HEK293T (cell line): ENCODE measurements around the gene PHIP.
"Not testable (repeated sequence)": the region's sequence is repeated elsewhere in the genome, so short reads cannot be mapped to it uniquely, and the experiment has no call there.

ENCODE experiments used
- CTCF ChIA-PET: fragments of 350-600 bp; formaldehyde crosslinking; extraction: SDS; loops from one replicate; lab custom pipeline; 2021; ENCODE audit warnings: antibody characterized with exemption, inconsistent platforms; lab: Yijun Ruan, JAX
- POLR2A ChIA-PET: fragments of 350-600 bp; formaldehyde crosslinking; extraction: SDS; loops from one replicate; lab custom pipeline; 2020; ENCODE audit warnings: antibody characterized with exemption, inconsistent platforms; lab: Yijun Ruan, JAX
- DNase-seq: peaks from one replicate; pipeline ENCODE4 v3.0.0; 2012; ENCODE audit warnings: mixed read lengths; ENCODE audit errors: extremely low spot score
- ARNT ChIP-seq: fragments of 450-650 bp; IDR thresholded peaks from 2 replicates; pipeline ENCODE4 v1.6.1; 2017; ENCODE audit warnings: mild to moderate bottlenecking
- BHLHE40 ChIP-seq: fragments of 450-650 bp; IDR thresholded peaks from 2 replicates; pipeline ENCODE4 v1.6.1; 2016; ENCODE audit warnings: mild to moderate bottlenecking, moderate library complexity, borderline replicate concordance
- CTBP1 ChIP-seq: fragments of 450-650 bp; IDR thresholded peaks from 2 replicates; pipeline ENCODE4 v1.6.1; 2016; ENCODE audit warnings: borderline replicate concordance
- ELF4 ChIP-seq: fragments of 450-650 bp; IDR thresholded peaks from 2 replicates; pipeline ENCODE4 v1.6.1; 2017; ENCODE audit warnings: antibody characterized with exemption
- FOXA1 ChIP-seq: fragments of 450-650 bp; IDR thresholded peaks from 2 replicates; pipeline ENCODE4 v1.6.1; 2016; ENCODE audit warnings: mild to moderate bottlenecking
- FOXK2 ChIP-seq: fragments of 450-650 bp; IDR thresholded peaks from 2 replicates; pipeline ENCODE4 v1.6.1; 2016; ENCODE audit warnings: mild to moderate bottlenecking
- FOXM1 ChIP-seq: fragments of 450-650 bp; IDR thresholded peaks from 2 replicates; pipeline ENCODE4 v1.6.1; 2017; ENCODE audit warnings: mild to moderate bottlenecking, borderline replicate concordance
- HDGF ChIP-seq: fragments of 450-650 bp; IDR thresholded peaks from 2 replicates; pipeline ENCODE4 v1.6.1; 2017; ENCODE audit warnings: antibody characterized with exemption, borderline replicate concordance
- L3MBTL2 ChIP-seq: fragments of 450-650 bp; conservative IDR thresholded peaks from 2 replicates; pipeline ENCODE4 v1.6.1; 2016; ENCODE audit warnings: mild to moderate bottlenecking
- LEF1 ChIP-seq: fragments of 450-650 bp; IDR thresholded peaks from 2 replicates; pipeline ENCODE4 v1.6.1; 2017; ENCODE audit warnings: mild to moderate bottlenecking, borderline replicate concordance
- NFRKB ChIP-seq: fragments of 450-650 bp; IDR thresholded peaks from 2 replicates; pipeline ENCODE4 v1.6.1; 2016; ENCODE audit warnings: mild to moderate bottlenecking, moderate library complexity
- SP1 ChIP-seq: fragments of 450-650 bp; IDR thresholded peaks from 2 replicates; pipeline ENCODE4 v1.6.1; 2017
- SUZ12 ChIP-seq: fragments of 450-650 bp; IDR thresholded peaks from 2 replicates; pipeline ENCODE4 v1.6.1; 2016; ENCODE audit warnings: mild to moderate bottlenecking
- TARDBP ChIP-seq: fragments of 450-650 bp; IDR thresholded peaks from 2 replicates; pipeline ENCODE4 v1.6.1; 2016
- ZNF384 ChIP-seq: fragments of 450-650 bp; IDR thresholded peaks from 2 replicates; pipeline ENCODE4 v1.6.1; 2016
- TF ChIP-seq, protein P1 (sequence below): fragments of 450-650 bp; IDR thresholded peaks from 2 replicates; pipeline ENCODE4 v1.6.1; 2016

The PHIP gene

DNA sequence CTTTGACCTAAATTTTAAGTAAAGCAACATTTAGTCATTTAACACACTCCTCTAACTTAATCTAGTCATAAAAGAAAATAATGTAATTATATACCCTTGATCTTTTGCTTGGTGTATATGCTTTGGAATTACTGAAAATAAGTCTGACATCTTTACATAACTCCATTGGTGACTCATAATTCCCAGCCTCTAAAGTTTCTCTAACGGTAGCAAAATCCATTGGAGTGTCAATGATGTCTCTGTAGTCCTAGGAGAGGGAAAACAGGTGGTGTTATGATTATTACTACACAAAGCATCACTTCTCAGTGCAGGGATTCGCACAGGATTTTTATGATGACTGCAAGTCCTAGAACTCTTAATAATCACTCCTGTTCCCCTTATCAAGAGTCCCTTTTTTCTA lies 130.5 kb downstream of the PHIP start:
- CTCF ChIA-PET, result no interaction called here
- POLR2A ChIA-PET, result no interaction called here
- DNase-seq, result no peak
- no peak for TF ChIP-seq LEF1
- no peak for TF ChIP-seq FOXK2
- TF ChIP-seq FOXM1, result no peak
- no peak for TF ChIP-seq TARDBP
- TF ChIP-seq SP1, result no peak
- TF ChIP-seq L3MBTL2, result no peak
- TF ChIP-seq HDGF, result no peak
- TF ChIP-seq ZNF384, result no peak
- no peak for TF ChIP-seq ARNT
- TF ChIP-seq NFRKB, result no peak
- TF ChIP-seq SUZ12, result no peak
- no peak for TF ChIP-seq ELF4
- no peak for TF ChIP-seq FOXA1
- TF ChIP-seq BHLHE40, result no peak
- TF ChIP-seq, protein P1, sequence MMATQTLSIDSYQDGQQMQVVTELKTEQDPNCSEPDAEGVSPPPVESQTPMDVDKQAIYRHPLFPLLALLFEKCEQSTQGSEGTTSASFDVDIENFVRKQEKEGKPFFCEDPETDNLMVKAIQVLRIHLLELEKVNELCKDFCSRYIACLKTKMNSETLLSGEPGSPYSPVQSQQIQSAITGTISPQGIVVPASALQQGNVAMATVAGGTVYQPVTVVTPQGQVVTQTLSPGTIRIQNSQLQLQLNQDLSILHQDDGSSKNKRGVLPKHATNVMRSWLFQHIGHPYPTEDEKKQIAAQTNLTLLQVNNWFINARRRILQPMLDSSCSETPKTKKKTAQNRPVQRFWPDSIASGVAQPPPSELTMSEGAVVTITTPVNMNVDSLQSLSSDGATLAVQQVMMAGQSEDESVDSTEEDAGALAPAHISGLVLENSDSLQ, result no peak
- no peak for TF ChIP-seq CTBP1

DNA sequence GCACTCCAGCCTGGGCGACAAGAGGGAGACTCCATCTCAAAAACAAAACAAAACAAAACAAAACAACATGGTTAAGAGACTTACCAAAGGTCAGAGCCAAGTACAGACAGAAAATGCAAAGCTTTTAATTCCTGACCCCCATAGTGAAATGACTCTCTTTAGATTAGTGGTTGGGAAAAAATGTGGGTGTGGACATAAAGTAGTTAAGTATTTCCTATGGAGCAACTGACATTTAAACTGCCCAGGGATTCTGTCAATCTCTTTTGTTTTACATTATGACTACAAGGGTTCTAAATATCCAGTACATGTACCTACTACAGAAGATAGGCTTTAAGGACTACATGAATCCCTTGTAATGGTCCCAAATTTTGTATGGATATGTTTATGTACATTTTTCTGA lies 135.6 kb downstream of the PHIP start:
- POLR2A ChIA-PET, result no interaction called here
- TF ChIP-seq TARDBP, result no peak
- TF ChIP-seq, protein P1, result no peak
- CTCF ChIA-PET, result no interaction called here
- DNase-seq, result no peak

DNA sequence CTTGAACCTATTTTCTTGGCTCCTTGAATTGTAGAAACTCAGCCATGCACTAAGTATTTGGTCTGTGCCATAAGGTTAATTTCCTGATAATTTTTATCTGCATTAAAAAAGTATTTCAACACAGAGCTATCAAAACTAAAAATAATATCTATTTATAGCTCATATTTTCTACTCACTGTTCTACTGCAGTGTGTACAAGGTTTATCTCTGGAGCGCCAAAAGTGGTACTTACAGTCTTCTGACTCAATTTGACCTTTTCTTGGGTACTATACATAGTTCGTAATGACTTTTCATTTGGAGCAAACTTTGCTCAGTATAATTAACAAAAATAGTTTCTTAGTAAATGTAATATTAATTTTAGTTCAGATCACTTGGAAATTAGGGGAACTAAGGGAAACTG lies 141.5 kb downstream of the PHIP start:
- DNase-seq, result no peak
- no peak for TF ChIP-seq BHLHE40
- no peak for TF ChIP-seq FOXM1
- TF ChIP-seq FOXK2, result no peak
- ChIA-PET POLR2A (no interaction called here), CTCF (no interaction called here)

DNA sequence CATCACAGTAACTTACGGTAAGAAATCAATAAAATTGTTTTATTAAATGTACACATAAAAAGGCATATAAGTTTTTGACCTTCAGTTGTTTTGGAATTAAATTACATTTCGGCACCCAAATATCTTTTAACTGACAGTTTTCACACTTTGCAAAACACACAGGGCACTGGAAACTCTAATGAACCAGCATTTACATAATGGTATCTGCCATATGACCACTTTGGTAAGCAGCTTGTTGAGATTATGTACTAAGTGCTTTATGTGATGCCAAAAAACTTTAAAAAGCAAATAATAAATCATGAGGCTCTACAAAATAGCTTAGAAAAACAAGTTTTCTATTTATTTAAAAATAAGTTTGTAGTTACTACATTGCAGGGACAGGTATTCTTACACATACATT lies 142.5 kb downstream of the PHIP start:
- ChIA-PET POLR2A (no interaction called here), CTCF (no interaction called here)
- TF ChIP-seq TARDBP (no peak), FOXK2 (no peak), FOXA1 (no peak), NFRKB (no peak), SP1 (no peak), BHLHE40 (no peak), ZNF384 (no peak), SUZ12 (no peak), ELF4 (no peak), CTBP1 (no peak), LEF1 (no peak), FOXM1 (no peak)
- TF ChIP-seq, protein P1, result no peak
- no peak for DNase-seq

DNA sequence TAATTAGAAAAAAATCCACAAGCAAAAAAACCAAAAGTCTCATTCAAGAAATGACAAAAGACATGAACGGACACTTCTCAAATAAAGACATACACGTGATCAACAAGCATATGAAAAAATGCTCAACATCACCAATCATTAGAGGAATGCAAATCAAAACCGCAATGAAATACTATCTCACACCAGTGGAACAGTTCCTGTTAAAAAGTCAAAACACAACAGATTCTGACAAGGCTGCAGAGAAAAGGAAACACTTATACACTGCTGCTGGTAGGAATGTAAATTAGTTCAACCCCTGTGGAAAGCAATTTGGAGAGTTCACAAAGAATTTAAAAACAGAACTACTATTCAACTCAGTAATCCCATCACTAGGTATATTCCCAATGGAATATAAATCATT lies 152.7 kb downstream of the PHIP start:
- CTCF ChIA-PET, result no interaction called here

DNA sequence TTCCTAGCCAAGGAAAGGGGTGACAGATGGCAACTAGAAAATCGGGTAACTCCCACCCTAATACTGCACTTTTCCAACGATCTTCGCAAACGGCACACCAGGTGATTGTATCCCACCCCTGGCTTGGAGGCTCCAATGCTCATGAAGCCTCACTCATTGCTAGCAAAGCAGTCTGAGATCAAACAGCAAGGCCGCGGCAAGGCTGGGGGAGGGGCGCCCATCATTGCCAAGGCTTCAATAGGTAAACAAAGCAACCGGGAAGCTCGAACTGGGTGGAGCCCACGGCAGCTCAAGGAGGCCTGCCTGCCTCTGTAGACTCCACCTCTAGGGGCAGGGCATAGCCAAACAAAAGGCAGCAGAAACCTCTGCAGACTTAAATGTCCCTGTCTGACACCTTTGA lies 156.9 kb downstream of the PHIP start:
- CTCF ChIA-PET, POLR2A ChIA-PET, DNase-seq: not testable (repeated sequence)

More for the DNA sequence above, 152.7 kb downstream of the PHIP start:
- POLR2A ChIA-PET, result no interaction called here
- no peak for DNase-seq
- TF ChIP-seq ZNF384 (no peak), BHLHE40 (no peak)

DNA sequence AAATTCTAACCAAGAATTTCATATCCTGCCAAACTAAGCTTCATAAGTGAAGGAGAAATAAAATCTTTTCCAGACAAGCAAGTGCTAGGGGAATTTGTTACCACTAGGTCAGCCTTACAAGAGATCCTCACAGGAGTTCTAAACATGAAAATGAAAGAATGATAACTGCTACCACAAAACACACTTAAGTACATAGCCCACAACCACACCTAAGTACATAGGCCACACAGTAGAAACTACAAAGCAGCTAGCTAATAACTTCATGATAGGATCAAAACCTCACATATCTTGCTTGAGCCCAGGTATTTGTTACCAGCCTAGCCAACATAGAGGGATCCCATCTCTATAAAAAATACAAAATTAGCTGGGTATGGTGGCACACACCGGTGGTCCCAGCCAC lies 160.3 kb downstream of the PHIP start:
- no peak for DNase-seq
- TF ChIP-seq ZNF384, result no peak
- TF ChIP-seq CTBP1, result no peak
- TF ChIP-seq ELF4, result no peak
- TF ChIP-seq ARNT, result no peak
- TF ChIP-seq FOXK2, result no peak
- TF ChIP-seq FOXM1, result no peak
- no peak for TF ChIP-seq SUZ12
- no peak for TF ChIP-seq TARDBP
- no peak for TF ChIP-seq HDGF
- no peak for TF ChIP-seq SP1
- no peak for TF ChIP-seq LEF1
- TF ChIP-seq L3MBTL2, result no peak
- ChIA-PET CTCF (no interaction called here), POLR2A (no interaction called here)
